HCT116 (cell line): ENCODE data around the gene FNDC3A.

Source experiments
- CEBPB ChIP-seq: IDR thresholded peaks from 2 replicates; pipeline ENCODE4 v1.6.1; 2012; ENCODE audit warnings: low read depth
- CTCF ChIP-seq, 3 experiments: fragments of 200-600 bp in 1 of 3; sonication (generic) in 1 of 3; IDR thresholded peaks in 2 of 3; conservative IDR thresholded peaks in 1 of 3; 2 replicates each; pipeline ENCODE4 v1.5.1; 2012 to 2017; ENCODE audit warnings: low read depth in 2 of 3, low read length in 2 of 3, antibody characterized with exemption in 1 of 3, borderline replicate concordance in 1 of 3, control low read depth in 1 of 3, mild to moderate bottlenecking in 1 of 3, mixed read lengths in 1 of 3, mixed run types in 1 of 3, moderate library complexity in 1 of 3; ENCODE audit not compliant: insufficient read depth in 1 of 3
- EGR1 ChIP-seq: IDR thresholded peaks from 2 replicates; pipeline ENCODE4 v1.6.1; 2012; ENCODE audit warnings: low read depth
- EZH2 ChIP-seq: fragments of 200-600 bp; sonication (generic); IDR thresholded peaks from 2 replicates; pipeline ENCODE4 v1.6.1; 2017; ENCODE audit warnings: antibody characterized with exemption, mixed run types
- EZH2phosphoT487 ChIP-seq: fragments of 200-600 bp; IDR thresholded peaks from 2 replicates; pipeline ENCODE4 v1.6.1; 2018; ENCODE audit warnings: antibody characterized with exemption, borderline replicate concordance
- FOSL1 ChIP-seq: IDR thresholded peaks from 2 replicates; pipeline ENCODE4 v1.6.1; 2012; ENCODE audit warnings: low read depth
- POLR2A ChIP-seq: IDR thresholded peaks from 2 replicates; pipeline ENCODE4 v1.7.0; 2011; ENCODE audit warnings: borderline replicate concordance; ENCODE audit not compliant: insufficient read depth, insufficient read length; ENCODE audit errors: extremely low read depth
- POLR2AphosphoS5 ChIP-seq: IDR thresholded peaks from 2 replicates; pipeline ENCODE4 v1.6.1; 2011; ENCODE audit warnings: mild to moderate bottlenecking, low read depth, low read length, moderate library complexity
- YY1 ChIP-seq: IDR thresholded peaks from 2 replicates; pipeline ENCODE4 v1.6.1; 2011; ENCODE audit warnings: low read length, low read depth, moderate library complexity, mild to moderate bottlenecking; ENCODE audit not compliant: insufficient replicate concordance; ENCODE audit errors: extremely low read depth
- ZFX ChIP-seq: fragments of 450-650 bp; IDR thresholded peaks from 2 replicates; pipeline ENCODE4 v1.6.1; 2017
- TF ChIP-seq, protein P1 (sequence below): IDR thresholded peaks from 2 replicates; pipeline ENCODE4 v1.6.1; 2012
- TF ChIP-seq, protein P2 (sequence below): IDR thresholded peaks from 2 replicates; pipeline ENCODE4 v1.6.1; 2012

GRCh38 chr13:49254007-49254406 is 278.3 kb downstream of the FNDC3A start:
- no peak for TF ChIP-seq POLR2A
- TF ChIP-seq POLR2AphosphoS5: no peak
- TF ChIP-seq CTCF (IDR thresholded peaks at IDR 0.05 in 2 of 3, conservative IDR thresholded peaks at IDR 0.05 in 1 of 3; ENCODE audit: borderline replicate concordance in 1 of 3, insufficient read depth in 1 of 3, low read depth in 2 of 3, low read length in 2 of 3): no peak
- TF ChIP-seq, protein P1, sequence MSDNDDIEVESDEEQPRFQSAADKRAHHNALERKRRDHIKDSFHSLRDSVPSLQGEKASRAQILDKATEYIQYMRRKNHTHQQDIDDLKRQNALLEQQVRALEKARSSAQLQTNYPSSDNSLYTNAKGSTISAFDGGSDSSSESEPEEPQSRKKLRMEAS: no peak
- no peak for TF ChIP-seq CEBPB
- TF ChIP-seq, protein P2, sequence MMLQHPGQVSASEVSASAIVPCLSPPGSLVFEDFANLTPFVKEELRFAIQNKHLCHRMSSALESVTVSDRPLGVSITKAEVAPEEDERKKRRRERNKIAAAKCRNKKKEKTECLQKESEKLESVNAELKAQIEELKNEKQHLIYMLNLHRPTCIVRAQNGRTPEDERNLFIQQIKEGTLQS: no peak
- no peak for TF ChIP-seq EZH2
- TF ChIP-seq EZH2phosphoT487: no peak
- no peak for TF ChIP-seq ZFX
- TF ChIP-seq FOSL1: no peak
- TF ChIP-seq EGR1: no peak
- no peak for TF ChIP-seq YY1
